Retina (tissue), 1 donor: ENCODE measurements around the gene TMEM175.
"Not testable (repeated sequence)": the region's sequence is repeated elsewhere in the genome, so short reads cannot be mapped to it uniquely, and the experiment has no call there.

Experiments
- DNase-seq: peaks from one replicate; pipeline ENCODE4 v3.0.0-alpha.2; 2016

Gene TMEM175

GRCh38 chr4:992297-993110 is 60.2 kb downstream of the TMEM175 start:
- DNase-seq = no peak

GRCh38 chr4:993111-994029 is 61.1 kb downstream of the TMEM175 start, which contains the start of gene SLC26A1:
SLC26A1 (minus strand) TSS chr4:993404; CDS start chr4:991703, 1,701 bp downstream.
- DNase-seq = no peak

- no peak for DNase-seq
Measured at GRCh38 chr4:995311-996026, 63.2 kb downstream of the TMEM175 start.

GRCh38 chr4:996030-996996 is 64.1 kb downstream of the TMEM175 start:
- no peak for DNase-seq

GRCh38 chr4:996997-997374 is 64.7 kb downstream of the TMEM175 start:
- DNase-seq = peak; percentile 18

- DNase-seq = peak; percentile 48
Measured at GRCh38 chr4:997375-998071, 65.3 kb downstream of the TMEM175 start.

GRCh38 chr4:998096-998691 is 65.9 kb downstream of the TMEM175 start:
- no peak for DNase-seq

GRCh38 chr4:999240-999863 is 67.1 kb downstream of the TMEM175 start:
- DNase-seq = not testable (repeated sequence)

- DNase-seq = no peak
Measured at GRCh38 chr4:999882-1000425, 67.7 kb downstream of the TMEM175 start.

GRCh38 chr4:1000686-1001260 is 68.5 kb downstream of the TMEM175 start:
- no peak for DNase-seq

GRCh38 chr4:1001561-1002130 is 69.4 kb downstream of the TMEM175 start:
- no peak for DNase-seq

- peak; percentile 63 for DNase-seq
Measured at GRCh38 chr4:1002131-1002630, 69.9 kb downstream of the TMEM175 start.

- no peak for DNase-seq
Measured at GRCh38 chr4:1002631-1003251, 70.5 kb downstream of the TMEM175 start.

GRCh38 chr4:1003271-1004070 is 71.2 kb downstream of the TMEM175 start:
- DNase-seq = no peak

GRCh38 chr4:1004071-1004418 is 71.8 kb downstream of the TMEM175 start:
- no peak for DNase-seq

GRCh38 chr4:1004557-1005485 is 72.6 kb downstream of the TMEM175 start:
- DNase-seq = no peak

GRCh38 chr4:1006856-1007255 is 74.6 kb downstream of the TMEM175 start:
- DNase-seq = no peak
